Measurements from ENCODE around the gene RALGAPA1.
"Not testable (repeated sequence)": the region's sequence is repeated elsewhere in the genome, so short reads cannot be mapped to it uniquely, and the experiment has no call there.

Gene RALGAPA1

GRCh38 chr14:35761922-35762321, 47.2 kb downstream of the RALGAPA1 start:
- DNase-seq (ENCODE audit: low spot score), result no peak

GRCh38 chr14:35760143-35760542, 49.0 kb downstream of the RALGAPA1 start:
- no peak for DNase-seq (ENCODE audit: low spot score)

GRCh38 chr14:35758523-35759129, 50.5 kb downstream of the RALGAPA1 start:
- no peak for DNase-seq (ENCODE audit: low spot score)

GRCh38 chr14:35754671-35755070, 54.4 kb downstream of the RALGAPA1 start:
- DNase-seq (ENCODE audit: low spot score), result no peak

GRCh38 chr14:35752380-35752779, 56.7 kb downstream of the RALGAPA1 start:
- DNase-seq (ENCODE audit: low spot score), result no peak

- no peak for DNase-seq (ENCODE audit: low spot score)
These were observed 58.7 kb downstream of the RALGAPA1 start for GRCh38 chr14:35750202-35750904.

GRCh38 chr14:35747379-35747778, 61.7 kb downstream of the RALGAPA1 start:
- DNase-seq (ENCODE audit: low spot score), result no peak

- no peak for DNase-seq (ENCODE audit: low spot score)
These were observed 66.7 kb downstream of the RALGAPA1 start for GRCh38 chr14:35742442-35742841.

- DNase-seq (ENCODE audit: low spot score), result no peak
These were observed 67.1 kb downstream of the RALGAPA1 start for GRCh38 chr14:35742032-35742371.

GRCh38 chr14:35741345-35742031, 67.6 kb downstream of the RALGAPA1 start:
- no peak for DNase-seq (ENCODE audit: low spot score)

GRCh38 chr14:35740215-35740614, 68.9 kb downstream of the RALGAPA1 start:
- DNase-seq (ENCODE audit: low spot score), result no peak

- DNase-seq (ENCODE audit: low spot score), result not testable (repeated sequence)
These were observed 73.9 kb downstream of the RALGAPA1 start for GRCh38 chr14:35735163-35735562.

GRCh38 chr14:35733510-35733909, 75.6 kb downstream of the RALGAPA1 start:
- not testable (repeated sequence) for DNase-seq (ENCODE audit: low spot score)

GRCh38 chr14:35730871-35731270, 78.2 kb downstream of the RALGAPA1 start:
- no peak for DNase-seq (ENCODE audit: low spot score)

GRCh38 chr14:35727764-35728163, 81.3 kb downstream of the RALGAPA1 start:
- DNase-seq (ENCODE audit: low spot score), result no peak

- DNase-seq (ENCODE audit: low spot score), result no peak
These were observed 83.2 kb downstream of the RALGAPA1 start for GRCh38 chr14:35725930-35726329.

- DNase-seq (ENCODE audit: low spot score), result no peak
These were observed 94.0 kb downstream of the RALGAPA1 start for GRCh38 chr14:35715079-35715478.

GRCh38 chr14:35712466-35712865, 96.6 kb downstream of the RALGAPA1 start:
- no peak for DNase-seq (ENCODE audit: low spot score)

- no peak for DNase-seq (ENCODE audit: low spot score)
These were observed 101.0 kb downstream of the RALGAPA1 start for GRCh38 chr14:35708062-35708461.

GRCh38 chr14:35705636-35706035, 103.5 kb downstream of the RALGAPA1 start:
- DNase-seq (ENCODE audit: low spot score), result no peak

- no peak for DNase-seq (ENCODE audit: low spot score)
These were observed 104.2 kb downstream of the RALGAPA1 start for GRCh38 chr14:35704793-35705493.

GRCh38 chr14:35701531-35701930, 107.6 kb downstream of the RALGAPA1 start:
- no peak for DNase-seq (ENCODE audit: low spot score)
